ENCODE measurements around the gene ITGAV. TPM values are rescaled to one million over a fixed set of nuclear protein-coding genes. Genes with fewer than 3 reads are reported as not detected.

ITGAV gene
- total RNA-seq, 1 donor from 2014 or later = 21.9 TPM

DNA sequence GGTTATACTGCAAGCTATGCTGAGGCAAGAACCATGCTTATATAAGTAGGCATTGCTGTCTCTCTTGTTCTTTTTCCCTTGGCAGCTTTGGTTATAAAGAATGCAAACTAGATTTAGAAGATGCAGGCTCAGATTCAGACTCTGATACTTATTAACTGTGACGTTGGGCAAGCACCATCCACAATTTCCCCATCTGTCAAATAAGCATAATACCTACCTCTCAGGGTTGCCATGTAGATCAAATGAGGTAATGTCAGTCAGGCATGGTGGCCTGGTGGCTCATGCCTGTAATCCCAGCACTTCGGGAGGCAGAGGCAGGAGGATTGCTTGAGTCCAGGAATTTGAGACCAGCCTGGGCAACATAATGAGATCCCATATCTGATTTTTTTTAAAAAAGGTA lies 21.7 kb downstream of the ITGAV start:
- H3K27ac Mint-ChIP-seq (ENCODE audit: unreplicated experiment) = no peak overlapping the region
- no peak overlapping the region for H3K4me3 Mint-ChIP-seq (ENCODE audit: unreplicated experiment)
- TF ChIP-seq, protein P1, sequence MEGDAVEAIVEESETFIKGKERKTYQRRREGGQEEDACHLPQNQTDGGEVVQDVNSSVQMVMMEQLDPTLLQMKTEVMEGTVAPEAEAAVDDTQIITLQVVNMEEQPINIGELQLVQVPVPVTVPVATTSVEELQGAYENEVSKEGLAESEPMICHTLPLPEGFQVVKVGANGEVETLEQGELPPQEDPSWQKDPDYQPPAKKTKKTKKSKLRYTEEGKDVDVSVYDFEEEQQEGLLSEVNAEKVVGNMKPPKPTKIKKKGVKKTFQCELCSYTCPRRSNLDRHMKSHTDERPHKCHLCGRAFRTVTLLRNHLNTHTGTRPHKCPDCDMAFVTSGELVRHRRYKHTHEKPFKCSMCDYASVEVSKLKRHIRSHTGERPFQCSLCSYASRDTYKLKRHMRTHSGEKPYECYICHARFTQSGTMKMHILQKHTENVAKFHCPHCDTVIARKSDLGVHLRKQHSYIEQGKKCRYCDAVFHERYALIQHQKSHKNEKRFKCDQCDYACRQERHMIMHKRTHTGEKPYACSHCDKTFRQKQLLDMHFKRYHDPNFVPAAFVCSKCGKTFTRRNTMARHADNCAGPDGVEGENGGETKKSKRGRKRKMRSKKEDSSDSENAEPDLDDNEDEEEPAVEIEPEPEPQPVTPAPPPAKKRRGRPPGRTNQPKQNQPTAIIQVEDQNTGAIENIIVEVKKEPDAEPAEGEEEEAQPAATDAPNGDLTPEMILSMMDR (IDR thresholded peaks at IDR 0.05; ENCODE audit: partially characterized antibody, unreplicated experiment) = no peak
- H3K4me1 Mint-ChIP-seq (ENCODE audit: low read depth, unreplicated experiment) = no peaks in the 10 kb centered on the region
- no peaks in the 10 kb centered on the region for H3K36me3 Mint-ChIP-seq (ENCODE audit: unreplicated experiment)
- H3K27me3 Mint-ChIP-seq (ENCODE audit: unreplicated experiment) = no peaks in the 10 kb centered on the region
- H3K9me3 Mint-ChIP-seq (ENCODE audit: unreplicated experiment) = no peaks in the 10 kb centered on the region
- no peak for DNase-seq

DNA sequence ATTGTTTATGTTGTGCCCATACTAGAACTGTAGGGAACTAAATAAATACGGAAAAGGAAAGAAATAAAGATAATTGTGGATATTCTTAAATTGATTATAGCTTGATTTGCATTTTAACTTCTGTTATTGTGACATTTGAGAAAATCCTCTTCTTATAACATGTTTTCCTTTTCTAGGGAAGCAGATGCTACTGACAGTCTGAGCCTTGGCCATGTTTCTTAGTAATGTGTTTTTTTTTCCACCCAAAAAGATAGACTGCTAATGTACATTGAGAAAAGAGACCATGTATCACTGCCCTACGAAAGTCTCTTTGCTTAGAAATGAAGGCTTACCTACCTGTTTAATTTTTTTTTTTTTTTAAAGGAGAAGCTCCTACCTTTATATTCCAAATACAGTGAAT lies 22.2 kb downstream of the ITGAV start:
- Mint-ChIP-seq H3K4me3 (ENCODE audit: unreplicated experiment) (no peak overlapping the region), H3K36me3 (ENCODE audit: unreplicated experiment) (no peaks in the 10 kb centered on the region), H3K27me3 (ENCODE audit: unreplicated experiment) (no peaks in the 10 kb centered on the region), H3K9me3 (ENCODE audit: unreplicated experiment) (no peaks in the 10 kb centered on the region), H3K27ac (ENCODE audit: unreplicated experiment) (no peak overlapping the region), H3K4me1 (ENCODE audit: low read depth, unreplicated experiment) (no peaks in the 10 kb centered on the region)
- TF ChIP-seq, protein P1 (IDR thresholded peaks at IDR 0.05; ENCODE audit: partially characterized antibody, unreplicated experiment) = no peak
- no peak for DNase-seq

DNA sequence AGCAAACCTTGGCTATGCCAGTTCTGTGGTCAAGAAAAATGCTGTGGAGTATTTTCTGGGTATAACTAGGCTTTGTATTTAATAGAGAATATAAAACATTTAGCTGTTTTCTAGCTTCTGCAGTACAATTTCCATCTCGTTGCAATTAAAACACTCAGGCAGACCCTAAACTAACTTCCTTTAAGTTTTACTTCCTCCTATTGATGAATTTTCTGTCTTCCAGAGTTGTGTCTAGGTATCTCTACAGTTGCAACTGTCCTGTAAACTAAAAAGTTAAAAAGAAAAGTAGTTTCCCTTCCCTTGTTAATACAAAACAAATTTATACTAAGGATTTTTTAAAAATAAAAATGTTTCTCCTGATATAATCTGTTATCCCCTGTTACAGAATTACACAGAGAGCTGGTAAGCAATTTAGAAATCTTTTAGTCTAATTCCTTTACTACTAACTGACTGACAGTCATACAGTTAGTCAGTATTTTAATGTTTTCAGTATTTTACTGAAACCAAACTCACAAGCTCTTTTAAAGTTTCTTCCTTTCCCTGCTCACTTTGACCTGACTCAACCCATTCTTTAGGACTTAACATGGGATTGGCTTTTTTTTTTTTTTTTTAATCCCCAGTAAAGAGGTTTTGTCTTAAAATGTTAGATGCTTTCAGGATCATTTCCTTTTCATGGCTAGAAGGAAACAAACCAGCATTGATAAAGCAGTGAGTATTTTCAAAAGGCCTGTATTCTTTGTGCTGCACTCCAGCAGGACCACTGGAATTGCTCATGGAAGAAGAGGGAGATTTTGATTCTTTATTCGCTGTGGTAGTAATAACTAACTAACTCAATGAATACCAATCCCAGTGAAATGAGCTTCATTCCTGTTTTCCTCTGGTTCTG lies 22.9 kb downstream of the ITGAV start:
- no peaks in the 10 kb centered on the region for H3K9me3 Mint-ChIP-seq (ENCODE audit: unreplicated experiment)
- no peaks in the 10 kb centered on the region for H3K4me1 Mint-ChIP-seq (ENCODE audit: low read depth, unreplicated experiment)
- H3K36me3 Mint-ChIP-seq (ENCODE audit: unreplicated experiment) = no peaks in the 10 kb centered on the region
- no peak for DNase-seq
- H3K4me3 Mint-ChIP-seq (ENCODE audit: unreplicated experiment) = no peak overlapping the region
- no peak overlapping the region for H3K27ac Mint-ChIP-seq (ENCODE audit: unreplicated experiment)
- TF ChIP-seq, protein P1 (IDR thresholded peaks at IDR 0.05; ENCODE audit: partially characterized antibody, unreplicated experiment) = no peak
- H3K27me3 Mint-ChIP-seq (ENCODE audit: unreplicated experiment) = no peaks in the 10 kb centered on the region

DNA sequence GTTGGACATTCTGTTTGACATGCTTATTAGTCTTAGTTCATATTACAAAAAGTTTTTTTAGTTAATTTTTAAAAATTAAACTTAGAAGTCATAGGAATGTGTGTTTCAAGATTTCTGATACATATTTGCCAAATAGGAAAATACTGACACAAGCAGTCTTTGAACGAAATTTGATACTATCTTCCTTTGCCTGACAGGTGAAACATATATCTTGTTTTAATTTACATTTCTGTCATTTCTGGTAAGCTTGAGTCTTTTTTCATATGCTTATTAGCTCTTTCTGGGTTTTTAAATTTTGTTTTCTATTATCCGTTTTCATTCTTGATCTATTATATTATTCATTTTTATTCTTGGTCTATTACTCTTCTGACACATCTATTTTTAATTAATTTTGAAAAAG lies 24.5 kb downstream of the ITGAV start:
- DNase-seq = no peak
- TF ChIP-seq, protein P1 (IDR thresholded peaks at IDR 0.05; ENCODE audit: partially characterized antibody, unreplicated experiment) = no peak
- Mint-ChIP-seq H3K9me3 (ENCODE audit: unreplicated experiment) (no peaks in the 10 kb centered on the region), H3K27ac (ENCODE audit: unreplicated experiment) (no peak overlapping the region), H3K4me3 (ENCODE audit: unreplicated experiment) (no peak overlapping the region), H3K36me3 (ENCODE audit: unreplicated experiment) (no peaks in the 10 kb centered on the region), H3K27me3 (ENCODE audit: unreplicated experiment) (no peaks in the 10 kb centered on the region), H3K4me1 (ENCODE audit: low read depth, unreplicated experiment) (no peaks in the 10 kb centered on the region)

GRCh38 chr2:186617148-186617547 lies 27.3 kb downstream of the ITGAV start:
- TF ChIP-seq, protein P1 (IDR thresholded peaks at IDR 0.05; ENCODE audit: partially characterized antibody, unreplicated experiment) = no peak
- no peaks in the 10 kb centered on the region for H3K36me3 Mint-ChIP-seq (ENCODE audit: unreplicated experiment)
- H3K27ac Mint-ChIP-seq (ENCODE audit: unreplicated experiment) = no peak overlapping the region
- no peaks in the 10 kb centered on the region for H3K9me3 Mint-ChIP-seq (ENCODE audit: unreplicated experiment)
- H3K27me3 Mint-ChIP-seq (ENCODE audit: unreplicated experiment) = no peaks in the 10 kb centered on the region
- H3K4me3 Mint-ChIP-seq (ENCODE audit: unreplicated experiment) = no peak overlapping the region
- DNase-seq = no peak
- H3K4me1 Mint-ChIP-seq (ENCODE audit: low read depth, unreplicated experiment) = no peaks in the 10 kb centered on the region
